Bronchial epithelial cell (primary cell): ENCODE measurements around the gene HIVEP1. TPM values are rescaled to one million over a fixed set of nuclear protein-coding genes. Genes with fewer than 3 reads are reported as not detected.

Experiments used
- DNase-seq: peaks from one replicate; pipeline ENCODE4 v3.0.0-alpha.2; 2010; ENCODE audit warnings: low read depth
- FAIRE-seq: peaks from 2 replicates; lab custom pipeline; 2011; peaks lifted over from hg19 to GRCh38; lab: Jason Lieb, UNC
- H3K27me3 ChIP-seq: 2 replicates; pipeline ENCODE4 v1.5.1; 2011; ENCODE audit warnings: low read length; ENCODE audit not compliant: control insufficient read depth, insufficient read depth
- H3K36me3 ChIP-seq: 2 replicates; pipeline ENCODE4 v1.5.1; 2011; ENCODE audit warnings: low read length; ENCODE audit not compliant: control insufficient read depth, insufficient read depth
- H3K4me3 ChIP-seq: 2 replicates; pipeline ENCODE4 v1.5.1; 2011; ENCODE audit warnings: mild to moderate bottlenecking, low read depth, low read length, control low read depth
- CTCF ChIP-seq: IDR thresholded peaks from 2 replicates; pipeline ENCODE4 v1.5.1; 2011; ENCODE audit warnings: mild to moderate bottlenecking, moderate library complexity, low read length, control low read depth, inconsistent platforms; ENCODE audit not compliant: insufficient read depth, severe bottlenecking
- total RNA-seq: library from RNA; depleted of rRNA; stranded (reverse); fragments of >200 nt; gene quantifications from 2 replicates; pipeline ENCODE4 v1.2.1, GENCODE V29; 2014

HIVEP1 gene
- total RNA-seq, 1 donor from 2014 or later, result 6.8 TPM

DNA sequence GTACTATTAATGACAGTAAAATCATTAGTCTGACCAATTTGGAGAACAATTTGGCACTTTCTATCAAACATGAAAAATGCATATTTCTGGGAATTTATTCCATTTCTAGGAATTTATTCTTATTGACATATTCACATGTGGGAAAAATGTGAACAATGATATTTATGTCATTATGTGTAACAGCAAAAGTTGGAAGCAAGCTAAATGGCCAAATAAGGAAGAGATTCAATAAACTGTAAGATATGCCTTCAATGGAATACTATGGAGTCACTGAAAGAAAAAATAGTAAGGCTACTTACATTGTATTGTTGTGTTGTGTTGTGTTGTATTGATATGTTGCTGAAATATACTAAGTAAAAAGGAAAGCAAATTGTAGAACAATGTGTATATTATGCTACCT lies 177.5 kb downstream of the HIVEP1 start:
- DNase-seq, result no peak
- Histone ChIP-seq H3K27me3 (no peaks in the 10 kb centered on the region), H3K36me3 (no peaks in the 10 kb centered on the region), H3K4me3 (no peak overlapping the region)
- no peak for FAIRE-seq
- no peak for TF ChIP-seq CTCF

GRCh38 chr6:12190252-12190651 lies 178.1 kb downstream of the HIVEP1 start:
- no peaks in the 10 kb centered on the region for H3K27me3 ChIP-seq
- no peak for DNase-seq
- TF ChIP-seq CTCF, result no peak
- H3K36me3 ChIP-seq, result no peaks in the 10 kb centered on the region
- no peak for FAIRE-seq
- no peak overlapping the region for H3K4me3 ChIP-seq

DNA sequence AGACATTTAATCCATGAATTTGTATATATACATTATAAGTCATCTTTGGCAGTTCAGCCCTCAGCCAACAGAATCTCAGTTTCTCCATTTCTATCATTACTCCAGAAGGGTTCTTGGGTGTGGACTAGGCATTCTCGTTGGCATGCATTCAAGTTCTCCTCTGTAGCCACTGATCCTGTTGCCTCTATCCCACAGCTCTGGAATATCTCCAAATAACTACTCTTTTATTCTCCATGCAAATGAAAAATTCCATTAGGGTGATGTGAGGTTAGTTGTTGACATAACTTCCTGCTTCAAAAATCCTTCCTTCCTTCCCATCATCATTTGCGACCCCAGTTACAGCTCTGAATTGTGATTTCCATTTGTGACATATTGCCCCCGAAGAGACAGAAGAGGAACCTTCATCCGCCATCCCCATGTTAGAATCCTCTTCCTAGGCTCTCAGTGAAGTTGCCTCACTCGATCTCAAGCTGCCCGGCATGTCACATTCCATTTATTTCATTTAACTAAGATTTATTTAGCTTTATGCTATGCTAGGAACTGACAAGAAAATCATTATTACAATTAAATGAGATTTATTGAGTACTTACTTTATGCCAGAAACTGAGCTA lies 184.3 kb downstream of the HIVEP1 start:
- peak; percentile 66 for DNase-seq

DNA sequence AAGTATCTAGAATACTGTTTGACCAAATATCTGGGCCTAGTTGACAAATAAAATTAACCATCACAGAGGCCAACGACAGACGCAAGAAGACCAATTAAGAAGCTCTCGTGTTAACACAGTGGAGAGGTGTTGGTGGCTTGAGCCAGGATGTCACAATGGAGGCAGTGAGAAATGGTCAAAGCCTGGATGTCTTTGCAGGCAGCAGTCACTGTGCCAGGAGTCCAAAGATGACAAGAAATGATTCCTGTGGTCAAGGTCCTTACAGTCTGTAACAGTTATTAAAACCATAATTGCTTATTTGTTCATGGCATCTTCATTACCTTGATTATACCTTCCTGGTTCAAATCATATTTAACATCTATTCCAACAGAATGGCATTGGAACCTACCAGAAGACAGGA lies 186.7 kb downstream of the HIVEP1 start:
- TF ChIP-seq CTCF, result no peak
- Histone ChIP-seq H3K36me3 (no peaks in the 10 kb centered on the region), H3K4me3 (no peak overlapping the region), H3K27me3 (no peaks in the 10 kb centered on the region)
- FAIRE-seq (no peak), DNase-seq (no peak)

More for the DNA sequence above, 184.3 kb downstream of the HIVEP1 start:
- TF ChIP-seq CTCF, result no peak
- H3K27me3 ChIP-seq, result no peaks in the 10 kb centered on the region
- no peaks in the 10 kb centered on the region for H3K36me3 ChIP-seq
- FAIRE-seq, result no peak
- H3K4me3 ChIP-seq, result no peak overlapping the region

DNA sequence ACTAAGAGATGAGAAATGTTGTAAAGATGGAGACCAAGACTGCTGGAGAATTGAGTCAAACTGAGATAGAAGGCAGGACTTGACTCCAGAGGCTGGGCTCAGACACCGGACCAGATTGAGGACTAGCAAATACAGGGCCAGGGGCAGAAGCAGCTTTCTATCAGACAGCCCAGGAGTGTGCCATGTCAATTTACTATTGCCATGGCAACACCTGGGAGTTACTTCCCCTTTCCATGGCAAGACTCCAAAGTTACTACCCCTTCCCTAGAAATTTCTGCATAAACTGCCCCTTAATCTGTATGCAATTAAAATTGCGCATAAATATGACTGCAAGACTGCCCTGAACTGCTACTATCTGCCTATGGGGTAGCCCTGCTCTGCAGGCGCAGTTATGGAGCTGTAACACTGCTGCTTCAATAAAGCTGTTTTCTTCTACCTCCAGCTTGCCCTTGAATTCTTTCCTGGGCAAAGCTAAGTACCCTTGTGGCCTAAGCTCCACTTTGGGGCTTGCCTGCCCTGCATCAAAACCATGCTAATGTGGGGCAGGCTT lies 188.0 kb downstream of the HIVEP1 start:
- FAIRE-seq (no peak), DNase-seq (no peak)
- H3K36me3 ChIP-seq, result no peaks in the 10 kb centered on the region
- no peaks in the 10 kb centered on the region for H3K27me3 ChIP-seq
- no peak overlapping the region for H3K4me3 ChIP-seq
- TF ChIP-seq CTCF, result no peak

- FAIRE-seq (no peak), DNase-seq (no peak)
- TF ChIP-seq CTCF, result no peak
- H3K4me3 ChIP-seq, result no peak overlapping the region
- H3K27me3 ChIP-seq, result no peaks in the 10 kb centered on the region
- no peaks in the 10 kb centered on the region for H3K36me3 ChIP-seq
These were observed 188.6 kb downstream of the HIVEP1 start for GRCh38 chr6:12200761-12201160.
